HG03060 (cell line): Measurements from ENCODE around the gene AMPD1.

Source experiments
- ATAC-seq: cut with Tn5 transposase; IDR thresholded peaks from one replicate; pipeline ENCODE4 v1.9.1; 2021; ENCODE audit warnings: low read depth, moderate number of reproducible peaks; ENCODE audit not compliant: unreplicated experiment

Gene AMPD1

DNA sequence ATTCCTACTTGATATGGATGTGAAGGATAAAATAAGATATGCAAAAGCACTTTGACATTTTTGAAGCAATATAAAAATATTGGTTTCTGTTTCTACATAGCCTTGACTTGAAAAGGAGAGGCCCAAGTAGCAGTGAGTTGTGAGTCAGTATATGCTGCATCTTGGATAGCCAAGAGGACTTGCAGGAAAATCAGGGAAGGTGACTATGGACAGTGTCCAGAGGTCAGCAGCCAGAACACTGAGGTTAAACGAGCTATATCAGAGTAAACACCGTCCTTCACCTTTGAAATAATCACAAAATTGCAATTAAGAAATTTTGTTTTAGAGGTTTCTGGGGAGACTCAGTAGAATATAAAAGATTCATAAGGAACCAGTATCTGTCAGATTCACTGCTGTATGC is 6.6 kb upstream of the AMPD1 start:
- no peak for ATAC-seq

DNA sequence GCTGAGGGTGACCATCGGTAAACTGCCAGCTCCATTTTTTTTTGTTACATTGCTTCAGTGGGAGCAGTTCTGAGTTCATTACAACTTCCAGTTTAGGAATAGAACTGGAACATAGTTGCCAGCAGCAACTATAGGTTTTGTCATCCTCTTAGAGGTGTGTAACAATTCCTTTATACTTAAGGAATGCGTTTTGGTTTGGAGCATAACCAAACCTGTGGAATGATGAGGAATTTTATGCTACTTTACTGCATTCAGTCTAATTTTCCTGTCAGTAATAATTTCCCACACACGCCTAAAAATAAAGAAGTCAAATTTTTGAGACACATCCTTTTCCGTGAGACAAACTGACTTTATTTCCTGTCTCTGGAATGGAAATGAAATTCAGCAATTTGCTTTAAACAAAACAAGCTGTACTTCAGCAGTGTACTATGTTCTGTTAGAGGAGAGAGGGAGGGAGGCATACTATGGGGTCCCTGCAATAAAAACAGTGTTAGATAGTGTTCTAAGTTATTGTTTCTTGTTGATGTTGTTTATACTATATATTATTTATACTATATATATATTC is 4.8 kb upstream of the AMPD1 start:
- ATAC-seq = no peak

DNA sequence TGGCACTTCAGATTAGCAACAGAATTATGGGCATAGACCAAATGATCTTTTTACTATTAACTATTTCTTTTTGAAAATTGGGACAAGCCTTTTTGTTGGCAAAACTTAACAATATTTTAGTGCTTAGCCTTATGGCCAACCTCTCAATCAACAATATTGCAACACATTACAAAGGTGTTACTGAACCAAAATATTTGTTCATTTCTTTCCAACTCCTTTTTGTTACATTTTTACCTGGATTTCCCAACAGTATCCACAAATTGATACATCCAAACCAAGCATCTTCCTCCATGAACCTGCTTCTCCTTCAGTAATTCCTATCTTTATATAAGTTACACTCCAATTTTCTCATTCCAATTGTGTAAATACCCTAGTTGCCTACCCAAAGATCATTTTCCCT is 1.5 kb upstream of the AMPD1 start:
- ATAC-seq = no peak

DNA sequence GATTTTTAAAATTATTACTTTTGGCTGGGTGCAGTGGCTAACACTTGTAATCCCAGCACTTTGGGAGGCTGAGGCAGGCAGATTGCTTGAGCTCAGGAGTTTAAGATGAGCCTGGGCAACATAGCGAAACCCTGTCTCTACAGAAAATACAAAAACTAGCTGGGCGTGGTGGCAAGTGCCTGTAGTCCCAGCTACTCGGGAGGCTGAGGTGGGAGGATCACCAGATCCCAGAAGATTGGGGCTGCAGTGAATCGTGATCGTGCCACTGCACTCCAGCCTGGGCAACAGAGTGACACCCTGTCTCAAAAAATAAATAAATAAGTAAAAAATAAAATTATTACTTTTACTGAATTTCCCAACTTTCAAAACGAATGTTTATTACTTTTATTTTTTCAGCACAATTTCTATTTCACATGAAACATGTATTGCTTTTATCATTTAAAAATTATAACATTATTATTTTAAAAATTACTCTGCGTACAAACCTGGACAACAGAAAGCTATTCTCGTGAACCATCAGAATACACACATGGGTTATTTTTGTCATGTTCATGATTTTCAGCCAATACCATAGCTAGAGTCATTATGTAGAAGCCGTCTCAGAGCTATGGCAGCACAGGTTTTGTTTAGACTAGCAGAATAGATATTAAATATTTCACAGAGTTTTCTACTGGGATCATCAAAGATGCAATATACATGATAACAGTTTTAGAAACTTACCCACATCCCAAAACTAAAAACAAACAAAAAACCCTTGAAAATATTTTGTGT is 621 bp downstream of the AMPD1 start:
- ATAC-seq = no peak

DNA sequence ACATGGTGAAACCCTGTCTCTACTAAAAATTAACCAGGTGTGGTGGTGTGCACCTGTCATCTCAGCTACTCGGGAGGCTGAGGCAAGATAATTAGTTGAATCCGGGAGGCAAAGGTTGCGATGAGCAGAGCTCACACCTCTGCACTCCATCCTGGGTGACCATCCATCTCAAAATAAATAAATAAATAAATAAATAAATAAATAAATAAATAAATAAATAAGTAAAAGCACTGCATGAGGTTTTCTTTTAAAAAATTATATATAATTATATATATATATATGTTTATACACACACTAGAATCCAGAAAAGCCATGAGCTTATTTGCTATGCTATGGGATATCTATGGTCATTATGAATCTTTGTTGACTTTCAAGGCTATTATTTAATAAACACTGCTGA is 2.4 kb downstream of the AMPD1 start:
- no peak for ATAC-seq

DNA sequence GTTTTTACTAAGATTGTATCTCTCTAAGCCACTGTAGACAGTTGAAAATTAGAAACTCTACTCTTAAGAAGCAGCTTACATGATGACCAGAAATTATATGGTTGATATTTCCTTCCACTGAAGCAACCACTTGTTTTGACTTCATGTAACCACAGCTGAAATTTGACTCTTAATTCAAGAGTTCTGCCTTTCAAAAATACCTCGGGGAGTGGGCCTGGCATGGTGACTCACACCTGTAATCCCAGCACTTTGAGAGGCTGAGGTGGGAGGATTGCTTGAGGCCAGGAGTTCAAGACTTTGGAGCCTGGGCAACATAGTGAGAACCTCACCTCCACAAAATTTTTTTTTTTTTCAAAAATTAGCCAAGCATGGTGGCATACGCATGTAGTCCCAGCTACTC is 4.3 kb downstream of the AMPD1 start:
- ATAC-seq = no peak

DNA sequence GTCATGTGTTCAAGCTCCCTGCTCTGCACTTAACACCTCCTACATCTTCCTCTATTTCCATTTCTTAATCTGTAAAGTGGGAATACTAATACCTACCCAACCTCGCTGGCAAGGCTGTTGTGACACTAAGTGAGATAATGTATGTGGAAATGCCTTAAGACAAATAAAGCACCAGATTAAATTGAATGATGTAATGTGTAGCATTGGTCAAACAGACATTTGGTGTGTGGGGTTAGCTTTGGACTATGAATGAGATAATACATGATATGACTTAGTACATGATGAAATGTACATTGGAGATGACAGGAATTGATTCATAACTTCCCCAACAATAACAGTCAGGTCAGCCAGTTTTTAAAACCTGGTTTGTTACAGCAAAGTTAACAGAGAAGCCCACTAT is 5.2 kb downstream of the AMPD1 start:
- ATAC-seq = no peak

DNA sequence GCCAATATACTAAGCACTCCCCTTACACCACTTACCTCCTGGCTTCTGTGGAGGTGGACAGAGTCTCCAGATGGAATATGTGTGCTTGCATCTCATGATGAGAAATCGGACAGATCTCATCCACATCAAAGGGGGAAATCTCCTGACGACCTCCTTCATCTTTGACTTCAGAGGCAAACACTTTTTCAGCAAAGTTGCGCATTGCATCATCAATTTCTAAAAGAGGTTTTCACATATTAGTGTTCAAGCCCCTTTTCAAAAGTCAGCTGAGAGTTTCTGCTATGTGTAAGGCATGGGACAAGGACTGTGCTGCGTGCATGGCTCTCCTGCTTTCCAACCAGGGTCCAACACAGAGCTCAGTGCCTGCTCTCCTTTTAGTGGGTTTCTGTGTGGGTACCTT is 6.8 kb downstream of the AMPD1 start:
- no peak for ATAC-seq

DNA sequence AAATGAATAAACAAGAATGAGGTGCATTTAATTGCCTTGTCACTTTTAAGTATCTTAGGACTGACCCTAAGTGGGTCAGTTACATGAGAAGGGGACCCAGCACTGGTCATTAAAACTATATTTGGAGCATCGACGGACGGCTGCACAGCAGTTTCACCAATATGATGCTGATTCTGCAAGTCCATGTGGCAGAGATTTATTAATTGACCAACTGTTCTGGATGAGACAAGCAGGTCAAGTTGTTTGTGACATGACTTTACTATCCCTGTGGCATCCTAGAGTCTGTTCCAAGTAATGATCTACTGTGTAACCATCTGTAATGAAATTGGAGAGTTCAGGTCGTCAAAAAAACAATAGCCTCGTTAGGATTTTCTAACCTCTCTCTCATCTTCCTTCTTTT is 9.5 kb downstream of the AMPD1 start:
- ATAC-seq = no peak

DNA sequence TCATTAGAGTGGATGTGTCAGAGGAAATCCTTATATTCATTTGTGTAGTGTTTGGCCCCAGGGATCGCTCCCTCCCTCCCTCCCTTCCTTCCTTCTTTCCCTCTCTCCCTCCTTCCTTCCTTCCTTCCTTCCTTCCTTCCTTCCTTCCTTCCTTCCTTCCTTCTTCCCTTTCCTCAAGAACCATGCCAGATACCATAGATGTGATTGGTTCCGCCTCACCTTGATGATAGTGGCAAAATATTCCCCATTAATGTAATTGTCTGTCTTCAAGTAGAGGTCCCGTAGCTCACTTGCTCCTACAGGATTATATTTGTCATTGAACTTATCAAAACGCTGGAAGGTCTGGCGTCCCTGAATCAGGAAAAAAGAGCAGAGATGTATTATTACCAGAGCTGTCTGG is 17.7 kb downstream of the AMPD1 start:
- no peak for ATAC-seq

DNA sequence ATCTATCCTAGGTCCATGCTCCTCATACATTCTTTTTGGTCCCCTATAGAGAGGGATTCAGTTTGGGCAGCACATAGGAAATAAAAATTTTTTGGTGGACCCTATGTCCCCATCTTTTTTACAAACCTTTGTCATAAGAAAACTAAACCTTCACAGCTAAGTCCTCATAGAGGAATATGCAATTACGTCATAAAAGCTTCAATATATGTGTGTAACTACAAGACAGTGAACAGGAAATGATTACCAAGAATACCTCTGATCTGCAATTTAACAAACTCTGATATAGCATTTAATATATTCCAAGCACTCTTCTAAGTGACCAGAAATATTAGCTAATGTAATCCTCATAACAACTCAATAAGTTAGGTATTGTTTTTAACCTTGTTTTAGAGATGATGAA is 19.2 kb downstream of the AMPD1 start:
- no peak for ATAC-seq

DNA sequence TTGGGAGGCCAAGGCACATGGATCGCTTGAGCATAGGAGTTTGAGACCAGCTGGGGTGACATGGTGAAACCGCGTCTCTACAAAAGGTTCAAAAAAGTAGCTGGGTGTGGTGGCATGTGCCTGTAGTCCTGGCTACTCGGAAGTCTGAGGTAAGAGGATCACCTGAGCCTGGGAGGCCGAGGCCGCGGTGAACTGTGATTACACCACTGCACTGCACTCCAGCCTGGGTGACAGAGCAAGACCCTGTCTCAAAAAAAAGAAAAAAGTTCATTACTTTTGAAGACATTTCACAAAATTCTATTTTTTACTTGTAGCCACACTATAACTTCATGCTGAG is 23.4 kb downstream of the AMPD1 start:
- ATAC-seq = no peak

DNA sequence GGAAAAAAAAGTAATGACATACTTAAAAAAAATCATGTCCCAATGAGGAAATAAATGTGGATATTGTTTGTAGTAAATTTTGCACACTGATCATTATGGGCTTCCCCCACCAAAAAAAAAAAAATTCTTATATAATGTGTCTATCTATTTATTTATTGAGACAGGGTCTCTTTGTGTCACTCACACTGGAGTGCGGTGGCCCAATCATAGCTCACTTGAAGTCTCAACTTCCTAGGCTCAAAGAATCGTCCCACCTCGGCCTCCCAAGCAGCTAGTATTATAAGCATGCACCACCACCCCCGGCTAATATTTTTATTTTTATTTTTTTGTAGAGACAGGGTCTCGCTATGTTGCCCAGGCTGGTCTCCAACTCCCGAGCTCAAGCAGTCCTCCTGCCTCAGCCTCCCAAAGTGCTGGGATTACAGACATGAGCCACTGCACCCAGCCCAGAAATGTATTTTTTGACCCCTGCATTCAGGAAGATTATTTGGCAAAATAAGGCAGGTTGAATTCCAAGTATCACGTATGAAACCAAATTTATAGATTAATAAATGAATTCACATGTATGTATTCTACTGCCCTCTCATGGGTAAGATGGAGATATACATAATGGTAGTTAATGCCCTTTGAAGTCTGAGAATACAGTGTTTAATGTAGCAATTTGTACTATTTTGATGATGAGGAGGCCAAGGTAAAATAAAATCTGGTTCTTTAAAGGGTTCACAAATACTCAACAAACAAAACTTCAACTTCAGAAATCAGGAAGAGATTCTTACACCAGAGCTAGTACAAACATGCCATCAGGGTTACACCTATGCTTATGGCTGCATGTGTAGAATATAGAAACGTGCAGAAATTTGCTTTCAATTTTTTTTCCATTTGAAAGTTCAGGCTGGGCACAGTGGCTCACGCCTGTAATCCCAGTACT is 24.1 kb downstream of the AMPD1 start:
- no peak for ATAC-seq

DNA sequence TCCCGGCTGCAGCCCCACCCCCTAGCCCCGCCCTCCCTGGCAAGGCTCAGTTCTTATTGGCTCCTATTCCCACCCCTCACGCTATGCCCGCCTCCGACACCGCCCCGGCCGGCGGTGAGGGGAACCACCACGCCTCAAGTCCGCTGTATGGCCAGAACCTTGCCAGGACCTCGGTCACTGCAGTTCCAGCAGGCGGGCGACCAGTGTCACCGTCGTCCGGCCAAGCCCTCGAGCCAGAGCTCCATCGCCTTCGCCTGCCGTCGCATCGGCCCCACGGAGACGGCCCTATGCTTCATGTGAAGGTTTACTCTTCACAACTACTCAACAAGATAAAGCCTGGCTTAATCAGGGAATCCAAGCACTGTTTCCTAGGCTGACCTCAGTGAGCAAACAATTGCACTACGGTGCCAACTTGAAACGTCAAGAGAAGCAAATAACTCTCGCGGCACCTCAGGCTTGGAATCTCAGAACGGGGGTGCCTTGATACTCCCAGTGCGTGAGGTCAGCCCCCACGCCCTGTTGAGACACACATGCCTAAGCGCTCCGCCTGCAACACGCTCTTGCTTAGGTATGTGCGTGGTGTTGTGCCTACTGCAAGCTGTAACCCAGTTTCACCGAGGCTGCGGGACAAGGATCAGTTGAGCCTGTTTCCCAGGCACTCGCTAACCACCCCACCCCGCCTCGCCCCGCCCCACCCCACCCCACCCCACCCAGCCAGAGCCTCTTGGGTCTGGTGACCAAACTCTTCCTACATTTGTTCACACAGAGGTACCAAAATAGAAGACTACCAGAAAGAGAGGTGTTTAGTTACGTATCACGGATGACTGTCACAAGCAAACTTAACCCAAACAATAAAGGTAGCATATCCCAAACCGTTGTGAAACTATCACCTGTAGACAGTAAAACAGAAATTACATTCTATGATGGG is 25.0 kb downstream of the AMPD1 start:
- peak; percentile 86 for ATAC-seq

DNA sequence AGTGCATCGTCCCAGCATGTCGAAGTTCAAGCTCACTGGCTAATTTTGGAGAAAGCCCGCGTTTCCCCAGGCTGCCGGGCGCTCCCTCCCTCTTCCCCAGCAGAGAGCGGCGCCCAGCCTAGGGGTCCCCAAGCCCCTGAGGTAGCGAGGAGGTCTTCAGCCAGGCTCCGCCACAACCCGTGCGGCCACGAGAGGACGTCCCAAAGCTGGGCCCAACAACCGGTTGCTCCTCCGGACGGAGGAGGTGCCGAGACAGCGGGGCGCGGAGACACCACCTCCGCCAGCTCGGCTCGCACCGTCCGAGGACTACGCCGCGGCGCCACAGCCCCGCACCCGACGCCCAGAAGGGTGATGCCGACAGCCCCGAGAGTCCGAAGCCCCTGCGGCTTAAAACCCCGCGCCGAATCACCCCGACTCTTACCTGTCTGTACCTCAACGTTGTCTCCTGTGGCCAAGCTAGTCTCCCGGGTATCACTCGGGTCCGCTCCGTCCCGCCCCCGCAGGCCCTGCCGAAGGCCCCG is 25.7 kb downstream of the AMPD1 start, which contains the start of gene DENND2C:
TSS of gene DENND2C (minus strand) at position 488 of the 521 bp plus-strand sequence. CDS start 44,065 bp downstream, outside the sequence.
- peak; percentile 28 for ATAC-seq

DNA sequence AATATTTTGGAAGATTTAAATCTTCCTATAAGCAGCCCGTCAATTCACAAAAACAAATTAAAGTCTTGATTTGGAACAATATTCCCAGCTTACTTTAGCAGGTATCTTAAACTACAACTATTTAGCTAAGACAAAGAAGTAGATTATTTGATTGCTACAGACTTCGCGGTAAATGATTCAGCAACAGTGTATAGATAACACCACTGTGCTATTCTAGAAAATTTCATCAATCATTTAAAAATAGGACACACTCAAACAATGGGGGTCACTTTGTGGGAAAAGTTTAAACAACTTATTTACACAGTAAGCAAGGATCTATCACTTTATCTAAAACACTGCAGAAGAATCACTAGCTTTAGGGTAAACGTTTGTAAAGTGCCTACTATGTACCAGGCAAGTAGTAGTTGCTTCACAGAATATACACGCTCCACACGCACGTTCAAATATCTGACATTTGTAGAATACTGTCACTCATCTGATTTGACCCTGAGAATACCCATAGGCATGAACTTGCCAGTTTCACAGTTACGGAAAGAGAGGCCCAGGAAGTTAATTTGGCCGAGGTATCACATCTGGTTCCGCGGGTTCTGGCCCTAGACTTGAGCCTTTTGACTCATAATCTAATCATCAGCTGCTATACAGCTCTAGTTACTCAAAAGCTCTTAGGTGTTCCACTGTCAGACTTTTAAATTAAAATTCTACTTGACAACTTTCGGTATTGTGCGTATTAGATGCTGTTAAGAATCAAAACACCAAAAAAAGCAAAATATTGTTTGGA is 26.4 kb downstream of the AMPD1 start:
- no peak for ATAC-seq

DNA sequence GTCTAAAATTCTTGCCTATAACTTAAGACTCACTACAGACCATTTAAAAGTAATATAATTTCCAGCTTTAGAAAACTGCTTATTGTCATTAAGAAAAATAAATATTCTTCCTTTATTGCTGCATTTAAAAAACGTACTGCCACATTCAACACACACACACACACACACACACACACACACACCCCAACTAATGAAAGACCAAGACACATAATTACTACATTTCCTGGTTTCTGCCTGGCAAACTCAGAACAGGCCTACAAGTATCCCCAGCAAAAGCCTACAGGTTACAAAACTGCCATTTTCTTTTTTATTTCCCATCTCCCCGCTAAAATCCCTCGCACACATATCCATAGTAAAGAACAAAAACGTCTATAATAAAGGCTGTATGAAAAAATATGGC is 27.0 kb downstream of the AMPD1 start:
- ATAC-seq = no peak

DNA sequence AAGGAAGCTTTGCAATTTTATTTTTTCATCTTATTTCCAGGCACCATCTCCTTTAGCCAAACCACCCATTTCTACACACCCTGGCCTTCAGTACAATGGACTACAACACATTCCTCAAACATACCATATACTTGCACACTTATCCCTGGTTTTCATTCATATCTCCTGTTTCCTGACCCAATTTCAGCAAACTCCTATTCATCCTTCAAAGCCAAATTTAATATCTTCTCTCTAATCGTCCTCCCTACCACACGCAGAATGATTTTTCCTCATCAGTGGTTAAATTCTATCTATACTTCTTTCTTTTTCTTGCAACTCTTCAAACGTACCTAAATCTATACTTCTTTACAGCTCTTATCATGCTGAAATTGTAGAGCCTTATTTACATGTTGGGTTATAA is 28.4 kb downstream of the AMPD1 start:
- no peak for ATAC-seq

DNA sequence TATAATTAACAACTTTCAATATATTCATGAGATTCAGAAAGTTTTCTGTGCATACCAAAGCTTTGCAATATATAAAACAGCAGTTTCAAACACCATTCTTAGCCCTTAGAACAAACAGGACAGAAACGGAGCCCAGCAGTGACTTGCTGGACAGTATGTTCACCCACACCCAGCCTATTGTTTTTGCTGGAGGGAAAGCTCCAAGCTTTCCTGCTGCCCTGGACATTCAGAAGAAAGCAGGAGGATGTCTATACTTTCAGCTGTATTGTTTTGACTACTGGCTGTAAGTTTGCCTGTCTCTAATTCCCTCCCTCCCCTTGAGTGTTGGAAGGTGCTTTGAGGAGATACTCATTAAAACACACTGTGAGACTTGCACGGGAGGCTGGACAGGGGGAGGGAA is 35.1 kb downstream of the AMPD1 start:
- no peak for ATAC-seq
